ENCODE results near the gene SLC49A3.

- no peak for TF ChIP-seq EZH2 (IDR thresholded peaks at IDR 0.05; ENCODE audit: low read length, missing control alignments)
- TF ChIP-seq, protein P1, sequence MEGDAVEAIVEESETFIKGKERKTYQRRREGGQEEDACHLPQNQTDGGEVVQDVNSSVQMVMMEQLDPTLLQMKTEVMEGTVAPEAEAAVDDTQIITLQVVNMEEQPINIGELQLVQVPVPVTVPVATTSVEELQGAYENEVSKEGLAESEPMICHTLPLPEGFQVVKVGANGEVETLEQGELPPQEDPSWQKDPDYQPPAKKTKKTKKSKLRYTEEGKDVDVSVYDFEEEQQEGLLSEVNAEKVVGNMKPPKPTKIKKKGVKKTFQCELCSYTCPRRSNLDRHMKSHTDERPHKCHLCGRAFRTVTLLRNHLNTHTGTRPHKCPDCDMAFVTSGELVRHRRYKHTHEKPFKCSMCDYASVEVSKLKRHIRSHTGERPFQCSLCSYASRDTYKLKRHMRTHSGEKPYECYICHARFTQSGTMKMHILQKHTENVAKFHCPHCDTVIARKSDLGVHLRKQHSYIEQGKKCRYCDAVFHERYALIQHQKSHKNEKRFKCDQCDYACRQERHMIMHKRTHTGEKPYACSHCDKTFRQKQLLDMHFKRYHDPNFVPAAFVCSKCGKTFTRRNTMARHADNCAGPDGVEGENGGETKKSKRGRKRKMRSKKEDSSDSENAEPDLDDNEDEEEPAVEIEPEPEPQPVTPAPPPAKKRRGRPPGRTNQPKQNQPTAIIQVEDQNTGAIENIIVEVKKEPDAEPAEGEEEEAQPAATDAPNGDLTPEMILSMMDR (conservative IDR thresholded peaks at IDR 0.05 in 1 of 2, IDR thresholded peaks at IDR 0.05 in 1 of 2; ENCODE audit: low read depth in 1 of 2, low read length in 2 of 2), result no peak
These were observed 25.9 kb downstream of the SLC49A3 start for GRCh38 chr4:663046-663437.
